KMS-11 (cell line): Measurements from ENCODE around the gene ZCCHC18.
A peak's percentile ranks its signal among the peaks of the same experiment; 100 is the strongest.
"Not testable (repeated sequence)": the region's sequence is repeated elsewhere in the genome, so short reads cannot be mapped to it uniquely, and the experiment has no call there.

Experiments
- H2AFZ ChIP-seq: fragments of 200-600 bp; sonication (generic); 2 replicates; pipeline ENCODE4 v1.6.1; 2016; ENCODE audit warnings: antibody characterized with exemption, mixed run types, low read depth
- H3K27ac ChIP-seq: fragments of 200-600 bp; sonication (generic); 2 replicates; pipeline ENCODE4 v1.6.1; 2016; ENCODE audit warnings: mild to moderate bottlenecking, mixed run types
- H3K27me3 ChIP-seq: fragments of 200-600 bp; sonication (generic); 2 replicates; pipeline ENCODE4 v1.6.1; 2017; ENCODE audit warnings: mild to moderate bottlenecking, low read depth, mixed run types, moderate library complexity; ENCODE audit not compliant: insufficient read depth
- H3K36me3 ChIP-seq: fragments of 200-600 bp; sonication (generic); 2 replicates; pipeline ENCODE4 v1.6.1; 2017; ENCODE audit warnings: mild to moderate bottlenecking, mixed run types; ENCODE audit not compliant: insufficient read depth
- H3K4me1 ChIP-seq: fragments of 200-600 bp; sonication (generic); 2 replicates; pipeline ENCODE4 v1.6.1; 2016; ENCODE audit warnings: mild to moderate bottlenecking, low read depth, mixed run types; ENCODE audit not compliant: poor library complexity, severe bottlenecking
- H3K4me2 ChIP-seq: fragments of 200-600 bp; sonication (generic); 2 replicates; pipeline ENCODE4 v1.7.0; 2016; ENCODE audit warnings: mild to moderate bottlenecking, mixed run types
- H3K4me3 ChIP-seq: fragments of 200-600 bp; sonication (generic); IDR thresholded peaks from 2 replicates; pipeline ENCODE4 v1.6.1; 2017; ENCODE audit warnings: low read depth, low read length, mixed read lengths; ENCODE audit not compliant: insufficient read depth
- H3K79me2 ChIP-seq: fragments of 200-600 bp; sonication (generic); 2 replicates; pipeline ENCODE4 v1.6.1; 2016; ENCODE audit warnings: low read depth, mixed run types; ENCODE audit not compliant: insufficient read depth
- H3K9ac ChIP-seq: fragments of 200-600 bp; sonication (generic); 2 replicates; pipeline ENCODE4 v1.6.1; 2016; ENCODE audit warnings: mild to moderate bottlenecking, mixed run types
- H4K20me1 ChIP-seq: fragments of 200-600 bp; sonication (generic); 2 replicates; pipeline ENCODE4 v1.6.1; 2016; ENCODE audit warnings: mild to moderate bottlenecking, mixed run types; ENCODE audit not compliant: insufficient read depth
- CTCF ChIP-seq: fragments of 200-600 bp; sonication (generic); conservative IDR thresholded peaks from 2 replicates; pipeline ENCODE4 v1.6.1; 2017; ENCODE audit warnings: low read depth, mild to moderate bottlenecking, antibody characterized with exemption, low read length, moderate library complexity, mixed read lengths

ZCCHC18 gene

GRCh38 chrX:104098919-104099318, 13.4 kb upstream of the ZCCHC18 start:
- H3K4me3 ChIP-seq: no peak overlapping the region
- no peak overlapping the region for H3K4me2 ChIP-seq
- no peaks in the 10 kb centered on the region for H3K27me3 ChIP-seq
- H3K4me1 ChIP-seq: peaks cover 5% of the 10 kb centered on the region
- H3K9ac ChIP-seq: no peak overlapping the region
- TF ChIP-seq CTCF: no peak
- no peak overlapping the region for H2AFZ ChIP-seq
- H3K36me3 ChIP-seq: no peaks in the 10 kb centered on the region
- H3K79me2 ChIP-seq: no peaks in the 10 kb centered on the region
- no peak overlapping the region for H3K27ac ChIP-seq
- no peaks in the 10 kb centered on the region for H4K20me1 ChIP-seq

- no peaks in the 10 kb centered on the region for H3K27me3 ChIP-seq
- H3K4me2 ChIP-seq: no peak overlapping the region
- H3K36me3 ChIP-seq: no peaks in the 10 kb centered on the region
- peaks cover 15% of the 10 kb centered on the region for H3K4me1 ChIP-seq
- no peak for TF ChIP-seq CTCF
- H3K4me3 ChIP-seq: no peak overlapping the region
- H3K27ac ChIP-seq: no peak overlapping the region
- H3K79me2 ChIP-seq: peaks cover 11% of the 10 kb centered on the region; the same call in 1 of the 2 replicates
- H3K9ac ChIP-seq: no peak overlapping the region
- H4K20me1 ChIP-seq: no peaks in the 10 kb centered on the region
- H2AFZ ChIP-seq: no peak overlapping the region
Observed at GRCh38 chrX:104104676-104105075, 7.6 kb upstream of the ZCCHC18 start.

GRCh38 chrX:104105330-104106262, 6.7 kb upstream of the ZCCHC18 start:
- no peak for TF ChIP-seq CTCF
- H4K20me1 ChIP-seq: no peaks in the 10 kb centered on the region
- no peak overlapping the region for H3K9ac ChIP-seq
- H3K36me3 ChIP-seq: no peaks in the 10 kb centered on the region
- H3K27ac ChIP-seq: no peak overlapping the region
- H3K4me1 ChIP-seq: peaks cover 24% of the 10 kb centered on the region
- H2AFZ ChIP-seq: no peak overlapping the region
- no peak overlapping the region for H3K4me2 ChIP-seq
- peaks cover 11% of the 10 kb centered on the region; the same call in 1 of the 2 replicates for H3K79me2 ChIP-seq
- H3K27me3 ChIP-seq: no peaks in the 10 kb centered on the region
- H3K4me3 ChIP-seq: no peak overlapping the region

GRCh38 chrX:104108955-104109354, 3.4 kb upstream of the ZCCHC18 start:
- Histone ChIP-seq H2AFZ (no peak overlapping the region), H3K27me3 (no peaks in the 10 kb centered on the region), H3K36me3 (no peaks in the 10 kb centered on the region), H3K9ac (no peak overlapping the region), H3K4me3 (no peak overlapping the region), H3K4me1 (peaks cover 27% of the 10 kb centered on the region), H3K27ac (no peak overlapping the region), H3K79me2 (peaks cover 11% of the 10 kb centered on the region; the same call in 1 of the 2 replicates), H4K20me1 (no peaks in the 10 kb centered on the region), H3K4me2 (peak overlapping the region; percentile 29; the same call in 1 of the 2 replicates)
- TF ChIP-seq CTCF: no peak

GRCh38 chrX:104110491-104111240, 1.7 kb upstream of the ZCCHC18 start:
- Histone ChIP-seq H3K4me2 (peak overlapping the region; percentile 82), H3K79me2 (peaks cover 11% of the 10 kb centered on the region; the same call in 1 of the 2 replicates), H3K9ac (peak overlapping the region; percentile 85; the same call in 1 of the 2 replicates), H3K27ac (peak overlapping the region; percentile 79), H3K4me1 (peaks cover 27% of the 10 kb centered on the region)
- H3K27me3 ChIP-seq, H2AFZ ChIP-seq, H3K4me3 ChIP-seq, H3K36me3 ChIP-seq, H4K20me1 ChIP-seq: not testable (repeated sequence)
